ENCODE measurements around the gene AP1AR. TPM values are rescaled to one million over a fixed set of nuclear protein-coding genes. Genes with fewer than 3 reads are reported as not detected.
"Not testable (repeated sequence)": the region's sequence is repeated elsewhere in the genome, so short reads cannot be mapped to it uniquely, and the experiment has no call there.

Gene AP1AR
- total and polyA plus RNA-seq, 7 experiments from 2014 or later, result 7.3 to 23.8 (median 17.0) TPM

DNA sequence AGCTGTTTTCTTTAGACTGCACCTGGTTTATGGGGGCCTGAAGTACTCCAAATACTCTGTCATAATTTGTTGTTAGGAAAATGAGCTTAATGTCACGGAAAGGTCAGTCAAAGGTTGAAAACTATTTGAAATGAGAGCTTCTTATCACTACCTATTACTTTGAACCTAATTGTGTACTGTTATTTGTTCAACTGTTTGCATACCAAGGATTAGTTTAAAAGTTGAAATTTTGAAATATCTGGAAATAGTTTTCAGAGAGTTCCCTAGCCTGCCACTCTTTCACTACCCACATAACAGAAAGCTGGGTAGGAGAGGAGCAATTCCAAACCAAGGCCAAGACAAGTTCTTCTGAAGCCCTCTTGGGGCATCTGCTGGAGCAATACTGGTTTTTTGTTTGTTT lies 28.0 kb upstream of the AP1AR start:
- Histone ChIP-seq H3K4me3 (ENCODE audit: low read length) (no peak overlapping the region), H3K9me3 (ENCODE audit: control insufficient read depth in 2 of 3, low read length in 3 of 3) (no peaks in the 10 kb centered on the region), H3K27ac (ENCODE audit: low read depth, low read length) (no peak overlapping the region), H3K4me1 (ENCODE audit: control insufficient read depth in 2 of 2, insufficient read depth in 2 of 2, low read length in 2 of 2) (no peaks in the 10 kb centered on the region), H3K27me3 (ENCODE audit: control insufficient read depth in 2 of 2, insufficient read depth in 2 of 2, low read length in 2 of 2) (no peaks in the 10 kb centered on the region), H3K36me3 (ENCODE audit: control insufficient read depth in 2 of 3, insufficient read depth in 3 of 3, low read length in 3 of 3) (no peaks in the 10 kb centered on the region)
- no peak for ATAC-seq
- Mint-ChIP-seq H3K4me1 (peaks cover 0 to 15% (median 0%) of the 10 kb centered on the region in 7 donors), H3K9me3 (no peaks in the 10 kb centered on the region), H3K27me3 (peaks cover 0 to 5% (median 0%) of the 10 kb centered on the region in 5 donors), H3K27ac (no peak overlapping the region), H3K4me3 (no peak overlapping the region), H3K36me3 (no peaks in the 10 kb centered on the region)
- ChIA-PET CTCF (no interaction called here), POLR2A (no interaction called here)
- intact Hi-C loops (cut with micrococcal nuclease), result no loop called here
- no peak for DNase-seq

DNA sequence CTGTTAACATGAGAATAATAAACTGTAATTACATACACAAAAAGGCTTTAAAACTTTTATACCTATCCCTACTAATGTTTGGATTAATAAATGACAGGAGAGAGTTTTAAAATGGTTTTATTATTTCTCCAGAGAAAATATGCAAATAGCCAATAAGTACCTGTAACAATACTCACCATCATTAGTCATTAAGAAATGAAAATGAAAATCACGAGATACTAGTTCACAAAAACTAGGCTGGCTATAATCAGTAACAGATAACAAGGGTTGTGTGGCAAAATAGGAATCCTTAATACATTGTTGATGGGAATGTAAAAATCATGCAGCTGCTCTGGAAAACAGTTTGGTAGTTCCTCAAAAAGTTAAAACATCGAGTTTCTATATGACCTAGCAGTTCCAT lies 25.2 kb upstream of the AP1AR start:
- ChIA-PET POLR2A (no interaction called here), CTCF (no interaction called here)
- Histone ChIP-seq H3K4me3 (ENCODE audit: low read length) (no peak overlapping the region), H3K4me1 (ENCODE audit: control insufficient read depth in 2 of 2, insufficient read depth in 2 of 2, low read length in 2 of 2) (no peaks in the 10 kb centered on the region), H3K36me3 (ENCODE audit: control insufficient read depth in 2 of 3, insufficient read depth in 3 of 3, low read length in 3 of 3) (no peaks in the 10 kb centered on the region), H3K9me3 (ENCODE audit: control insufficient read depth in 2 of 3, low read length in 3 of 3) (no peaks in the 10 kb centered on the region), H3K27ac (ENCODE audit: low read depth, low read length) (no peak overlapping the region), H3K27me3 (ENCODE audit: control insufficient read depth in 2 of 2, insufficient read depth in 2 of 2, low read length in 2 of 2) (no peaks in the 10 kb centered on the region)
- no peak overlapping the region for H3K4me3 Mint-ChIP-seq
- intact Hi-C loops (cut with micrococcal nuclease), result no loop called here
- peaks cover 0 to 7% (median 0%) of the 10 kb centered on the region in 5 donors for H3K27me3 Mint-ChIP-seq
- ATAC-seq (no peak), DNase-seq (no peak)
- no peak overlapping the region for H3K27ac Mint-ChIP-seq
- H3K4me1 Mint-ChIP-seq, result peaks cover 0 to 2% (median 0%) of the 10 kb centered on the region in 7 donors
- H3K36me3 Mint-ChIP-seq, result no peaks in the 10 kb centered on the region
- no peaks in the 10 kb centered on the region for H3K9me3 Mint-ChIP-seq

DNA sequence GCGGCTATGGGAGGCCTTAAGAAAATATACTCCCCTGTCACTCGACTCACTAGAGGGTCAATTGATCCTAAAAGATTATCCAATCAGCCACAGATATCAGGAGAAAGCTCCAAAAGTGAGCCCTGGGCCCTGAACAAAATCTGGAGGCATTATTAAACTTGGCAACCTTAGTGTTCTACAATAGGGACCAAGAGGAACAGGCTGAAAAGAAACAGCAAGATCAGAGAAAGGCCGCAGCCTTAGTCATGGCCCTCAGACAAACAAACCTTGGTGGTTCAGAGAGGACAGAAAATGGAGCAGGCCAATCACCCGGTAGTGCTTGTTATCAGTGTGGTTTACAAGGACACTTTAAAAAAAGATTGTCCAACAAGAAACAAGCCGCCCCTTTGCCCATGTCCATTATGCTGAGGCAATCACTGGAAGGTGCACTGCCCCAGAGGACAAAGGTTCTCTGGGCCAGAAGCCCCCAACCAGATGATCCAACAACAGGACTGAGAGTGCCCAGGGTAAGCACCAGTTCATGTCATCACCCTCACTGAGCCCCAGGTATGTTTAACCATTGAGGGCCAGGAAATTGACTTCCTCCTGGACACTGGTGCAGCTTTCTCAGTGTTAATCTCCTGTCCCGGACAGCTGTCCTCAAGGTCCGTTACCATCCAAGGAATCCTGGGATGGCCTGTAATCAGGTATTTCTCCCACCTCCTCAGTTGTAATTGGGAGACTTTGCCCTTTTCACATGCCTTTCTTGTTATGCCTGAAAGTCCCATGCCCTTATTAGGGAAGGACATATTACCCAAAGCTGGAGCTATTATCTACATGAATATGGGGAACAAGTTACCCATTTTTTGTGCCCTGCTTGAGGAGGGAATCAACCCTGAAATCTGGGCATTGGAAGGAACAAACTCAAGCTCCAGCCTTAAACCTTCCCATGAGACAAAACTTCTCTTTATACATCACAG lies 23.2 kb upstream of the AP1AR start:
- H3K9me3 Mint-ChIP-seq; intact Hi-C loops (cut with micrococcal nuclease); H3K4me1 Mint-ChIP-seq; DNase-seq; H3K36me3 Mint-ChIP-seq; CTCF ChIA-PET; ATAC-seq; H3K27ac Mint-ChIP-seq; H3K4me1 ChIP-seq (ENCODE audit: control insufficient read depth in 2 of 2, insufficient read depth in 2 of 2, low read length in 2 of 2); H3K27ac ChIP-seq (ENCODE audit: low read depth, low read length); H3K27me3 ChIP-seq (ENCODE audit: control insufficient read depth in 2 of 2, insufficient read depth in 2 of 2, low read length in 2 of 2); H3K4me3 Mint-ChIP-seq; H3K36me3 ChIP-seq (ENCODE audit: control insufficient read depth in 2 of 3, insufficient read depth in 3 of 3, low read length in 3 of 3); H3K27me3 Mint-ChIP-seq; POLR2A ChIA-PET; H3K9me3 ChIP-seq (ENCODE audit: control insufficient read depth in 2 of 3, low read length in 3 of 3); H3K4me3 ChIP-seq (ENCODE audit: low read length): not testable (repeated sequence)

DNA sequence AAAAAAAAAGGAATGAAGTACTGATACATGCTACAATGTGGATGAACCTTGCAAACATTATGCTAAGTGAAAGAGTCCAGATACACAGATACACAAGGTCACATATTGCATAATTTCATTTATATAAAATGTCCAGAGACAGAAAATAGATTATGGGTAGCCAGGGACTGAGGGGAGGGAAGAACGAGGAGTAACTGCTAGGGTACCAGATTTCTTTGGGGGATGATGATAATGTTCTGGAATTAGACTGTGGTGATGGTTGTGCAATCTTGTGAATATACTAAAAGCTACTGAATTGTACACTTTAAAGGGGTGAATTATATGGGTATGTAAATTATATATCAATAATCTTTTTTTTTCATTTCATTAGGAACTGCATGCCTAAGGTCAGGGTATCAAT lies 20.8 kb upstream of the AP1AR start:
- POLR2A ChIA-PET, result no interaction called here
- Histone ChIP-seq H3K9me3 (ENCODE audit: control insufficient read depth in 2 of 3, low read length in 3 of 3) (no peaks in the 10 kb centered on the region), H3K4me3 (ENCODE audit: low read length) (no peak overlapping the region), H3K27me3 (ENCODE audit: control insufficient read depth in 2 of 2, insufficient read depth in 2 of 2, low read length in 2 of 2) (no peaks in the 10 kb centered on the region), H3K36me3 (ENCODE audit: control insufficient read depth in 2 of 3, insufficient read depth in 3 of 3, low read length in 3 of 3) (no peaks in the 10 kb centered on the region), H3K4me1 (ENCODE audit: control insufficient read depth in 2 of 2, insufficient read depth in 2 of 2, low read length in 2 of 2) (no peaks in the 10 kb centered on the region), H3K27ac (ENCODE audit: low read depth, low read length) (no peak overlapping the region)
- DNase-seq (no peak), ATAC-seq (no peak)
- Mint-ChIP-seq H3K4me3 (no peak overlapping the region), H3K4me1 (peaks cover 0 to 9% (median 4%) of the 10 kb centered on the region in 7 donors), H3K27ac (no peak overlapping the region), H3K9me3 (no peaks in the 10 kb centered on the region), H3K36me3 (no peaks in the 10 kb centered on the region), H3K27me3 (peaks cover 0 to 7% (median 0%) of the 10 kb centered on the region in 5 donors)
- intact Hi-C loops (cut with micrococcal nuclease), result loop anchor here in 1 of 2 donors (5.0 kb wide), 1 partner anchor 43 kb away; no protein-coding TSS in a partner anchor
- CTCF ChIA-PET, result no interaction called here

DNA sequence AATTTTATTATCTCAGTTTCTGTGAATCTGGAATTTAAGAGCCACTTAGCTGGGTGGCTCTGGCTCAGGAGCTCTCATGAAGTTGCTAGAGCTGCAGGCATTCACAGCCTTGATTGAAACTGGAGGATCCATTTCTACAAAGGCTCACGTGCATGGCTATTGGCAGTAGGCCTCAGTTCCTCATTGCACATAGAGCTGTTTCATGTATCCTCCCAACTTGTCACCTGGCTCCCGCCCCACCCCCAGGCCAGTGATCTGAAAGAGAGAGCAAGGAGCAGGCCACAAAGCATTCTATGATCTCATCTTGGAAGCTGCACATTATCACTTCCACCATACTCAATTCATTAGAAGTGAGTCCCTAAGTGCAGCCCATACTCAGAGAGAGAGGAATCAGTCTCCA lies 18.5 kb upstream of the AP1AR start:
- intact Hi-C loops (cut with micrococcal nuclease), result loop anchor here in 1 of 2 donors (5.0 kb wide), 1 partner anchor 46 kb away; no protein-coding TSS in a partner anchor
- DNase-seq (no peak), ATAC-seq (no peak)
- Histone ChIP-seq H3K36me3 (ENCODE audit: control insufficient read depth in 2 of 3, insufficient read depth in 3 of 3, low read length in 3 of 3) (no peaks in the 10 kb centered on the region), H3K9me3 (ENCODE audit: control insufficient read depth in 2 of 3, low read length in 3 of 3) (no peaks in the 10 kb centered on the region), H3K4me3 (ENCODE audit: low read length) (no peak overlapping the region), H3K4me1 (ENCODE audit: control insufficient read depth in 2 of 2, insufficient read depth in 2 of 2, low read length in 2 of 2) (no peaks in the 10 kb centered on the region), H3K27ac (ENCODE audit: low read depth, low read length) (no peak overlapping the region), H3K27me3 (ENCODE audit: control insufficient read depth in 2 of 2, insufficient read depth in 2 of 2, low read length in 2 of 2) (no peaks in the 10 kb centered on the region)
- Mint-ChIP-seq H3K9me3 (no peaks in the 10 kb centered on the region), H3K27me3 (peaks cover 0 to 7% (median 0%) of the 10 kb centered on the region in 5 donors), H3K4me1 (peaks cover 0 to 9% (median 4%) of the 10 kb centered on the region in 7 donors), H3K4me3 (no peak overlapping the region), H3K36me3 (no peaks in the 10 kb centered on the region), H3K27ac (no peak overlapping the region)
- ChIA-PET CTCF (interaction anchor here (1.9 to 5.2 kb wide), 2 partner anchors 20 to 311 kb away, joined by 6 to 35 read pairs; no protein-coding TSS in a partner anchor), POLR2A (no interaction called here)

DNA sequence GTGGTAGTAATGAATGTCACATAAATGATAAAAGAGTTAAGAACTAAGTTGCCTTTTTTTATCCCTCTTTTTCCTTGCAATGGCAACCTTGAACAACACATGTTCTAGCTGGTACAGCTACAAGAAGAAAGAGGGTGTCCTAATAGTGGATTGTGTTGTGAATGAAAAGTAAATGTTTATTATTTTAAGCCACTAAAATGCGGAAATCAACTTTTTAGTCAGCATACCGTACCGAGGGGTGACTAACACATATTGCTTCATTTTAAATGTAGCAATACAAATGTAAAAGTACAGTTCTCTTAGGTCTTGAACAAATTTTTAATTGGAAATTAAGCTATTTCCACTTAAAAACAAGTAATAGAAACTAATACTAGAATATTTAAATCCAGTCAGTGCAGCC lies 17.7 kb upstream of the AP1AR start:
- no peaks in the 10 kb centered on the region for H3K36me3 Mint-ChIP-seq

More for the DNA sequence above, 17.7 kb upstream of the AP1AR start:
- CTCF ChIA-PET, result interaction anchor here (0.7 to 5.2 kb wide), 8 partner anchors 20 to 428 kb away, joined by 3 to 35 read pairs (median 4); no protein-coding TSS in a partner anchor
- Mint-ChIP-seq H3K27me3 (peaks cover 0 to 7% (median 0%) of the 10 kb centered on the region in 5 donors), H3K9me3 (no peaks in the 10 kb centered on the region), H3K4me3 (no peak overlapping the region), H3K27ac (peak overlapping the region in 2 of 9 donors; percentile 5 to 6), H3K4me1 (peaks cover 0 to 9% (median 4%) of the 10 kb centered on the region in 7 donors)
- ATAC-seq, result peak; percentile 44
- no peak overlapping the region for H3K4me3 ChIP-seq (ENCODE audit: low read length)
- H3K4me1 ChIP-seq (ENCODE audit: control insufficient read depth in 2 of 2, insufficient read depth in 2 of 2, low read length in 2 of 2), result no peaks in the 10 kb centered on the region
- intact Hi-C loops (cut with micrococcal nuclease), result loop anchor here (1.0 to 5.0 kb wide), 9 partner anchors 18 to 390 kb away; no protein-coding TSS in a partner anchor
- H3K9me3 ChIP-seq (ENCODE audit: control insufficient read depth in 2 of 3, low read length in 3 of 3), result no peaks in the 10 kb centered on the region
- H3K27ac ChIP-seq (ENCODE audit: low read depth, low read length), result no peak overlapping the region
- no peaks in the 10 kb centered on the region for H3K27me3 ChIP-seq (ENCODE audit: control insufficient read depth in 2 of 2, insufficient read depth in 2 of 2, low read length in 2 of 2)
- H3K36me3 ChIP-seq (ENCODE audit: control insufficient read depth in 2 of 3, insufficient read depth in 3 of 3, low read length in 3 of 3), result no peaks in the 10 kb centered on the region
- no peak for DNase-seq
- POLR2A ChIA-PET, result interaction anchor here (1.0 to 1.5 kb wide), 2 partner anchors 18 to 20 kb away, joined by 4 to 6 read pairs; partner anchors contain the start of gene AP1AR

All from naive thymus-derived CD4-positive, alpha-beta T cell (primary cell).